Liver (tissue), 9 donors: ENCODE measurements around the gene MAVS. TPM values are rescaled to one million over a fixed set of nuclear protein-coding genes. Genes with fewer than 3 reads are reported as not detected.
"Not testable (repeated sequence)": the region's sequence is repeated elsewhere in the genome, so short reads cannot be mapped to it uniquely, and the experiment has no call there.

Experiments used
- DNase-seq: peaks from one replicate; pipeline ENCODE4 v3.0.0-alpha.2; 2017; ENCODE audit warnings: low spot score
- H3K27ac ChIP-seq, 2 donors: one replicate each; pipeline ENCODE4 v1.7.0; 2013; ENCODE audit warnings: inconsistent platforms in 2 of 2, low read length in 2 of 2, control low read depth in 1 of 2, low read depth in 1 of 2, mild to moderate bottlenecking in 1 of 2
- H3K27me3 ChIP-seq, 4 donors: one replicate each; pipeline versions ENCODE4 v1.6.1 to v1.7.0; 2013; ENCODE audit warnings: low read length in 3 of 4, inconsistent platforms in 1 of 4, mild to moderate bottlenecking in 1 of 4, moderate library complexity in 1 of 4; ENCODE audit not compliant: control insufficient read depth in 4 of 4, insufficient read depth in 4 of 4
- H3K36me3 ChIP-seq, 4 donors: one replicate each; pipeline versions ENCODE4 v1.6.1 to v1.7.0; 2013; ENCODE audit warnings: low read length in 3 of 4, mild to moderate bottlenecking in 3 of 4, low read depth in 1 of 4, moderate library complexity in 1 of 4; ENCODE audit not compliant: control insufficient read depth in 4 of 4, insufficient read depth in 3 of 4
- H3K4me1 ChIP-seq, 4 donors: one replicate each; pipeline versions ENCODE4 v1.6.1 to v1.7.0; 2013; ENCODE audit warnings: low read length in 3 of 4, mild to moderate bottlenecking in 3 of 4, moderate library complexity in 1 of 4; ENCODE audit not compliant: control insufficient read depth in 4 of 4, insufficient read depth in 4 of 4
- H3K4me3 ChIP-seq, 3 donors: one replicate each; pipeline versions ENCODE4 v1.6.1 to v1.7.0; 2013; ENCODE audit warnings: low read length in 3 of 3, control low read depth in 1 of 3, low read depth in 1 of 3, mild to moderate bottlenecking in 1 of 3
- H3K9ac ChIP-seq, 2 donors: one replicate each; pipeline ENCODE4 v1.7.0; 2013; ENCODE audit warnings: low read length in 2 of 2, mild to moderate bottlenecking in 2 of 2, moderate library complexity in 2 of 2, control low read depth in 1 of 2, low read depth in 1 of 2
- H3K9me3 ChIP-seq, 4 donors: one replicate each; pipeline versions ENCODE4 v1.6.1 to v1.7.0; 2013; ENCODE audit warnings: low read length in 3 of 4; ENCODE audit not compliant: control insufficient read depth in 4 of 4
- EGR1 ChIP-seq, 2 donors: IDR thresholded peaks; 2 replicates each; pipeline ENCODE4 v1.6.1; 2016 to 2018; ENCODE audit warnings: antibody characterized with exemption in 2 of 2, low read depth in 2 of 2
- FOXA1 ChIP-seq: IDR thresholded peaks from 2 replicates; pipeline ENCODE4 v1.6.1; 2016; ENCODE audit warnings: antibody characterized with exemption
- FOXA2 ChIP-seq: IDR thresholded peaks from 2 replicates; pipeline ENCODE4 v1.6.1; 2016; ENCODE audit warnings: antibody characterized with exemption
- GABPA ChIP-seq, 2 donors: IDR thresholded peaks in 1 of 2; conservative IDR thresholded peaks in 1 of 2; 2 replicates each; pipeline ENCODE4 v1.6.1; 2016; ENCODE audit warnings: antibody characterized with exemption in 2 of 2, mild to moderate bottlenecking in 1 of 2, moderate library complexity in 1 of 2
- HNF4A ChIP-seq, 2 donors: conservative IDR thresholded peaks; 2 replicates each; pipeline ENCODE4 v1.6.1; 2016; ENCODE audit warnings: antibody characterized with exemption in 2 of 2, mild to moderate bottlenecking in 2 of 2
- HNF4G ChIP-seq: IDR thresholded peaks from 2 replicates; pipeline ENCODE4 v1.6.1; 2016; ENCODE audit warnings: antibody characterized with exemption
- JUND ChIP-seq, 2 donors: IDR thresholded peaks; 2 replicates each; pipeline ENCODE4 v1.6.1; 2016; ENCODE audit warnings: antibody characterized with exemption in 2 of 2
- NR2F2 ChIP-seq: IDR thresholded peaks from 2 replicates; pipeline ENCODE4 v1.6.1; 2016; ENCODE audit warnings: antibody characterized with exemption
- RXRA ChIP-seq, 2 donors: IDR thresholded peaks; 2 replicates each; pipeline ENCODE4 v1.6.1; 2017 to 2018; ENCODE audit warnings: antibody characterized with exemption in 2 of 2, mild to moderate bottlenecking in 1 of 2
- SP1 ChIP-seq: IDR thresholded peaks from 2 replicates; pipeline ENCODE4 v1.6.1; 2018; ENCODE audit warnings: antibody characterized with exemption, mild to moderate bottlenecking
- TAF1 ChIP-seq: conservative IDR thresholded peaks from 2 replicates; pipeline ENCODE4 v1.6.1; 2016; ENCODE audit warnings: antibody characterized with exemption, mild to moderate bottlenecking
- YY1 ChIP-seq: IDR thresholded peaks from 2 replicates; pipeline ENCODE4 v1.6.1; 2016; ENCODE audit warnings: antibody characterized with exemption, mild to moderate bottlenecking
- WGBS: extraction: QIAGEN DNeasy Blood & Tissue Kit; methylation state at CpG from one replicate; pipeline ENCODE4 v1.1.7; 2013; 5-methylcytosine and 5-hydroxymethylcytosine counted together
- polyA plus RNA-seq, 2 donors: library from polyadenylated mRNA; stranded (reverse) in 1 of 2; unstranded in 1 of 2; fragments of 200-250 nt in 1 of 2; fragments of >200 nt in 1 of 2; fragmentation: Nextera tagmentation in 1 of 2; extraction: Ambion mirVana in 1 of 2; gene quantifications; one replicate each; pipeline versions ENCODE4 v1.2.1 to v1.2.3, GENCODE V29; 2013 to 2015
- total RNA-seq, 2 donors: library from RNA; depleted of rRNA; stranded (reverse); fragments of >200 nt; gene quantifications; one replicate each; pipeline ENCODE4 v1.2.3, GENCODE V29; 2014
- TF ChIP-seq, protein P1 (sequence below): IDR thresholded peaks from 2 replicates; pipeline ENCODE4 v1.6.1; 2016; ENCODE audit warnings: antibody characterized with exemption
- TF ChIP-seq, protein P2 (sequence below): IDR thresholded peaks from 2 replicates; pipeline ENCODE4 v1.6.1; 2016; ENCODE audit warnings: antibody characterized with exemption, mild to moderate bottlenecking
- TF ChIP-seq, protein P3 (sequence below): IDR thresholded peaks from 2 replicates; pipeline ENCODE4 v1.6.1; 2016; ENCODE audit warnings: antibody characterized with exemption
- donor health status: healthy.
- donor health status: healthy.
- donor health status: healthy.
- donor health status: healthy.
- donor health status: healthy.

MAVS gene
- total and polyA plus RNA-seq, 4 donors, result 4.7 to 20.9 (median 11.9) TPM

DNA sequence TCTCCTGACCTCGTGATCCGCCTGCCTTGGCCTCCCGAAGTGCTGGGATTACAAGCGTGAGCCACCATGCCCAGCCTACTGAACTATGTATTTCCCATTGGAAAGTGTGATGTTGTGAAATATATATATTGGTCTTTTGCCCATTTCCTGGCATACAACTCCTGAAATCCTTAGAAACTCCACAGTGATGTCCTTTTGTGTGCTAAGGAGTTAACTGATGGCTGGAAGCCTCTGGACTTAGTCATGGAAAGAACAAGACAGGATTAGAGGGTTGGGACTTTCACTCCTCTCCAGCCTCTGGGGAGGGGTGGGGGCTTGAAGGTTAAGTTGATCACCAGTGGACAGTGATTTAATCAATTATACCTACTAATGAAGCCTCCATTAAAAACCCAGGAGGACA lies 49.7 kb downstream of the MAVS start:
- Histone ChIP-seq H3K27ac (no peak overlapping the region), H3K4me1 (peaks cover 8 to 41% (median 29%) of the 10 kb centered on the region in 4 donors), H3K27me3 (no peaks in the 10 kb centered on the region), H3K9ac (no peak overlapping the region), H3K36me3 (no peaks in the 10 kb centered on the region), H3K4me3 (no peak overlapping the region), H3K9me3 (no peaks in the 10 kb centered on the region)
- DNase-seq, result no peak
- TF ChIP-seq HNF4A (conservative IDR thresholded peaks at IDR 0.05) (no peak), FOXA2 (no peak)
- 80% methylated on average over 4 of the region's 4 CpGs for WGBS

DNA sequence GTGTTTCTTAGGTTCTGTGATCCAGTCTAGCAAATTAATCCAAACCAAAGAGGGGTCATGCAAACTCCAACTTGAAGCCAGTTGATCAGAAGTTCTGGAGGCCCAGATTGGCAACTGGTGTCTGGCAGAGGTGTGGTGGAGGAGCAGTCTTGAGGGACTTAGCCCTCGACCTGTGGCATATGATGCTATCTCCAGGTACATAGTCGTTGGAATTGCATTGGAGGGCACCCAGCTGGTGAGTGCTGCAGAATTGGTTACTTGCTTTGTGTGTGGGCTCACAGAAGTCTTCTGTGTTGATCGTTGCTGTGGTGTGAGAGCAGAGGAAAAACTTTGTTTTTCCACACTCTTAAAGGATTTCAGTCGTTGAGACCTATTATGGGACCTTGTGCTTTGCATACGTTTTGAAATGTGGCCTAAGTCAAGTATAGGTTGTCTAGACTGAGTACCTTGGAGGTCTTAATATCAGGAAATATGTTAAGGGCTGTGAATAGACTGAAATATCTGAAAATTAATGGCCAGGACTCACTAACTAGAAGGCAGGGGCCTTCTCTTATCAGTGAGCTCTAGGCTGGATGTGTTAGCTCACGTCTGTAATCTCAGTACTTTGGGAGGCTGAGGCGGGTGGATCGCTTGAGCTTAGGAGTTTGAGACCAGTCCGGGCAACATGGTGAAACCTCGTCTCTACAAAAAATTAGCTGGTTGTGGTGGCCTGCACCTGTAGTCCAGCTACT lies 50.4 kb downstream of the MAVS start:
- DNase-seq, result peak; percentile 46
- Histone ChIP-seq H3K4me3 (no peak overlapping the region), H3K9ac (no peak overlapping the region), H3K36me3 (no peaks in the 10 kb centered on the region), H3K9me3 (no peaks in the 10 kb centered on the region), H3K4me1 (peaks cover 8 to 33% (median 23%) of the 10 kb centered on the region in 4 donors), H3K27me3 (no peaks in the 10 kb centered on the region), H3K27ac (no peak overlapping the region)
- TF ChIP-seq GABPA (IDR thresholded peaks at IDR 0.05 in 1 of 2, conservative IDR thresholded peaks at IDR 0.05 in 1 of 2) (no peak), FOXA2 (no peak), FOXA1 (no peak), EGR1 (IDR thresholded peaks at IDR 0.05; ENCODE audit: low read depth in 2 of 2) (no peak), JUND (IDR thresholded peaks at IDR 0.05) (no peak)
- WGBS, result 76% methylated on average over 10 of the region's 10 CpGs

DNA sequence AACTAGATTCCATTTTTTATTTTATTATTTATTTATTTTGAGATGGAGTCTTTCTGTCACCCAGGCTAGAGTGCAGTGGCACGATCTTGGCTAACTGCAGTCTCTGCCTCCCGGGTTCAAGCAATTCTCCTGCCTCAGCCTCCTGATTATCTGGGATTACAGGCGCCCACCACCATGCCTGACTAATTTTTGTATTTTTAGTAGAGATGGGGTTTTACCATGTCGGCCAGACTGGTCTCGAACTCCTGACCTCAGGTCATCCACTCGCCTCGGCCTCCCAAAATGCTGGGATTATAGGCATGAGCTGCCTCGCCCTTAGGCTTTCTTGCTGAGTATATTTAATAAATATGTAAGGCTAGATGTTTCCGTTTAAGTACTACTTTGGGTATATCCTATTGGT lies 51.5 kb downstream of the MAVS start:
- not testable (repeated sequence) for H3K27ac ChIP-seq, H3K9me3 ChIP-seq, H3K9ac ChIP-seq, DNase-seq, H3K36me3 ChIP-seq, H3K4me3 ChIP-seq, H3K27me3 ChIP-seq
- WGBS, result 78% methylated on average over 9 of the region's 9 CpGs
- peaks cover 8 to 26% (median 17%) of the 10 kb centered on the region in 4 donors for H3K4me1 ChIP-seq

DNA sequence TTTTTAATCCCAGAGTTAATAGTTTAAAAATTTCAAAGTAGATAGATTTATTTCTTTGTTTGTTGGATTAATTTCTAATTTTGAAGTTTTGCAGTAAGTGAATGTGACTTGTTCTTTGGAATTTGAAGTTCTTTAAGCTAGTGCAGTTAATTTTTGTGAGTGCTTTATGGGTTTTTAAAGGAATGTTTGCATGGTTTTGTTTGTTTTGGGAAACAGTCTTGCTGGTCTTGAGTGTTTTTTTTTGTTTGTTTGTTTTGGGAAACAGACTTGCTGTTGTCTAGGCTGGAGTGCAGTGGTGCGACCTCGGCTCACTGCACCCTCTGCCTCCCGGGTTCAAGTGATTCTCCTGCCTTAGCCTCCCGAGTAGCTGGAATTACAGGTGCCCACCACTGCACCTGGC lies 52.0 kb downstream of the MAVS start:
- Histone ChIP-seq H3K9ac (no peak overlapping the region), H3K27me3 (no peaks in the 10 kb centered on the region), H3K4me3 (no peak overlapping the region), H3K9me3 (no peaks in the 10 kb centered on the region), H3K4me1 (peaks cover 9 to 21% (median 13%) of the 10 kb centered on the region in 4 donors), H3K27ac (no peak overlapping the region), H3K36me3 (no peaks in the 10 kb centered on the region)
- no peak for DNase-seq
- TF ChIP-seq, protein P1, sequence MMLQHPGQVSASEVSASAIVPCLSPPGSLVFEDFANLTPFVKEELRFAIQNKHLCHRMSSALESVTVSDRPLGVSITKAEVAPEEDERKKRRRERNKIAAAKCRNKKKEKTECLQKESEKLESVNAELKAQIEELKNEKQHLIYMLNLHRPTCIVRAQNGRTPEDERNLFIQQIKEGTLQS, result no peak
- TF ChIP-seq, protein P2, sequence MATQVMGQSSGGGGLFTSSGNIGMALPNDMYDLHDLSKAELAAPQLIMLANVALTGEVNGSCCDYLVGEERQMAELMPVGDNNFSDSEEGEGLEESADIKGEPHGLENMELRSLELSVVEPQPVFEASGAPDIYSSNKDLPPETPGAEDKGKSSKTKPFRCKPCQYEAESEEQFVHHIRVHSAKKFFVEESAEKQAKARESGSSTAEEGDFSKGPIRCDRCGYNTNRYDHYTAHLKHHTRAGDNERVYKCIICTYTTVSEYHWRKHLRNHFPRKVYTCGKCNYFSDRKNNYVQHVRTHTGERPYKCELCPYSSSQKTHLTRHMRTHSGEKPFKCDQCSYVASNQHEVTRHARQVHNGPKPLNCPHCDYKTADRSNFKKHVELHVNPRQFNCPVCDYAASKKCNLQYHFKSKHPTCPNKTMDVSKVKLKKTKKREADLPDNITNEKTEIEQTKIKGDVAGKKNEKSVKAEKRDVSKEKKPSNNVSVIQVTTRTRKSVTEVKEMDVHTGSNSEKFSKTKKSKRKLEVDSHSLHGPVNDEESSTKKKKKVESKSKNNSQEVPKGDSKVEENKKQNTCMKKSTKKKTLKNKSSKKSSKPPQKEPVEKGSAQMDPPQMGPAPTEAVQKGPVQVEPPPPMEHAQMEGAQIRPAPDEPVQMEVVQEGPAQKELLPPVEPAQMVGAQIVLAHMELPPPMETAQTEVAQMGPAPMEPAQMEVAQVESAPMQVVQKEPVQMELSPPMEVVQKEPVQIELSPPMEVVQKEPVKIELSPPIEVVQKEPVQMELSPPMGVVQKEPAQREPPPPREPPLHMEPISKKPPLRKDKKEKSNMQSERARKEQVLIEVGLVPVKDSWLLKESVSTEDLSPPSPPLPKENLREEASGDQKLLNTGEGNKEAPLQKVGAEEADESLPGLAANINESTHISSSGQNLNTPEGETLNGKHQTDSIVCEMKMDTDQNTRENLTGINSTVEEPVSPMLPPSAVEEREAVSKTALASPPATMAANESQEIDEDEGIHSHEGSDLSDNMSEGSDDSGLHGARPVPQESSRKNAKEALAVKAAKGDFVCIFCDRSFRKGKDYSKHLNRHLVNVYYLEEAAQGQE, result no peak
- TF ChIP-seq GABPA (IDR thresholded peaks at IDR 0.05 in 1 of 2, conservative IDR thresholded peaks at IDR 0.05 in 1 of 2) (no peak), YY1 (no peak), SP1 (no peak), JUND (IDR thresholded peaks at IDR 0.05) (no peak), RXRA (IDR thresholded peaks at IDR 0.05) (no peak), FOXA1 (no peak), NR2F2 (no peak), HNF4G (no peak), EGR1 (IDR thresholded peaks at IDR 0.05; ENCODE audit: low read depth in 2 of 2) (no peak), TAF1 (no peak), FOXA2 (no peak)
- TF ChIP-seq, protein P3, sequence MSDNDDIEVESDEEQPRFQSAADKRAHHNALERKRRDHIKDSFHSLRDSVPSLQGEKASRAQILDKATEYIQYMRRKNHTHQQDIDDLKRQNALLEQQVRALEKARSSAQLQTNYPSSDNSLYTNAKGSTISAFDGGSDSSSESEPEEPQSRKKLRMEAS, result no peak
- 28% methylated on average over 4 of the region's 4 CpGs for WGBS
